Fibroblast of mammary gland (primary cell): ENCODE measurements around the gene C5AR1.
A peak's percentile ranks its signal among the peaks of the same experiment; 100 is the strongest.
"Not testable (repeated sequence)": the region's sequence is repeated elsewhere in the genome, so short reads cannot be mapped to it uniquely, and the experiment has no call there.

ENCODE experiments used
- DNase-seq: peaks from one replicate; pipeline ENCODE4 v3.0.0-alpha.2; 2010; ENCODE audit warnings: low read depth
- H3K4me3 ChIP-seq: 2 replicates; pipeline ENCODE4 v1.5.1; 2011; ENCODE audit warnings: low read depth, mild to moderate bottlenecking, low read length, moderate library complexity; ENCODE audit not compliant: control insufficient read depth
- TF ChIP-seq, protein P1 (sequence below): conservative IDR thresholded peaks from 2 replicates; pipeline ENCODE4 v1.5.1; 2011; ENCODE audit warnings: low read depth, low read length, inconsistent platforms; ENCODE audit not compliant: control insufficient read depth, insufficient read depth

C5AR1 gene

DNA sequence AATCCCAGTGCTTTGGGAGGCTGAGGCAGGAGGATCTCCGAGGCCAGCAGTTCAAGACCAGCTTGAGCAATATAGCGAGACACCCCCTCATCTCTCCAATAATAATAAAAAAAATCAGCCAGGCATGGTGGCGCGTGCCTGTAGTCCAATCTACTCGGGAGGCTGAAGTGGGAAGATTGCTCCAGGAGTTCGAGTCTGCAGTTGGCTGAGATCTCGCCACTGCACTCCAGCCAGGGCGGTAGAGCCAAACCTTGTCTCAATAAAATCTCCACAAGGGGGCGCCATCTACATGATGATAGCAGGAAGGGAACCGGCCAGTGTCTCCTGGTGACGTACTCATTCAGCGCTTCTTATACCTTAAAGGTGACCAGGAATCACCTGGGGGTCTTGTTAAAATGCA lies 13.6 kb upstream of the C5AR1 start:
- no peak overlapping the region for H3K4me3 ChIP-seq
- TF ChIP-seq, protein P1, sequence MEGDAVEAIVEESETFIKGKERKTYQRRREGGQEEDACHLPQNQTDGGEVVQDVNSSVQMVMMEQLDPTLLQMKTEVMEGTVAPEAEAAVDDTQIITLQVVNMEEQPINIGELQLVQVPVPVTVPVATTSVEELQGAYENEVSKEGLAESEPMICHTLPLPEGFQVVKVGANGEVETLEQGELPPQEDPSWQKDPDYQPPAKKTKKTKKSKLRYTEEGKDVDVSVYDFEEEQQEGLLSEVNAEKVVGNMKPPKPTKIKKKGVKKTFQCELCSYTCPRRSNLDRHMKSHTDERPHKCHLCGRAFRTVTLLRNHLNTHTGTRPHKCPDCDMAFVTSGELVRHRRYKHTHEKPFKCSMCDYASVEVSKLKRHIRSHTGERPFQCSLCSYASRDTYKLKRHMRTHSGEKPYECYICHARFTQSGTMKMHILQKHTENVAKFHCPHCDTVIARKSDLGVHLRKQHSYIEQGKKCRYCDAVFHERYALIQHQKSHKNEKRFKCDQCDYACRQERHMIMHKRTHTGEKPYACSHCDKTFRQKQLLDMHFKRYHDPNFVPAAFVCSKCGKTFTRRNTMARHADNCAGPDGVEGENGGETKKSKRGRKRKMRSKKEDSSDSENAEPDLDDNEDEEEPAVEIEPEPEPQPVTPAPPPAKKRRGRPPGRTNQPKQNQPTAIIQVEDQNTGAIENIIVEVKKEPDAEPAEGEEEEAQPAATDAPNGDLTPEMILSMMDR, result peak; percentile 71
- DNase-seq, result peak; percentile 78

GRCh38 chr19:47300867-47301266 lies 8.8 kb upstream of the C5AR1 start:
- not testable (repeated sequence) for DNase-seq, H3K4me3 ChIP-seq

DNA sequence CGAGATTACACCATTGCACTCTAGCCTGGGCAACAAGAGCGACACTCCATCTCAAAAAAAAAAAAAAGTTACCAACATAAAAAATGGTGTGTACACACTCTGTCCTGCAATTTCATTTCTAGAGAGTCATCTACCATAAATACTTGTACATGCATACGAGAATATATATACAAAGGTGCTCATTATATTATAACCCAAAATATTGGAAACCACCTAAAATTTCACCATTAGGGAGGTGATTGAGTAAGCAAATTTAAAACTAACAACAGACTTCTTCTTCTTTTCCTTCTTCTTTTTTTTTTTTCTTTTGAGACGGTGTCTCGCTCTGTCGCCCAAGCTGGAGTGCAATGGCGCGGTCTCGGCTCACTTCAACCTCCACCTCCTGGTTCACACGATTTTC lies 7.4 kb upstream of the C5AR1 start:
- DNase-seq, result no peak
- TF ChIP-seq, protein P1, result no peak
- no peak overlapping the region for H3K4me3 ChIP-seq

DNA sequence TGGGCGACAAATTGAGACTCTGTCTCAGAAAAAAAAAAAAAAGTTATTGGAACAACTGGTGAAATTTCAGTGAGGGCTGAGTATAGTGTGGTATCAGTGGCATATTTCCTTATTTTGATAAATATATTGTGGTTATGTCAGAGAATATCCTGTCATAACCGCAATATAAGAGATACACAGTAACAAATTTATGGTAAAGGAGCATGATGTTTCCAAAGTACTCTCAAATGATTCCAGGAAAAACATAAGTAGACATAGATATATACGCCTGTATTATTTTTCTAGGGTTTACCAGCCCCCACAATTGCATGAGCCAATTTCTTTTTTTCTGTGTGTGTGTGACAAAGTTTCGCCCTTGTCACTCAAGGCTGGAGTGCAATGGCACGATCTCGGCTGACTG lies 5.7 kb upstream of the C5AR1 start:
- TF ChIP-seq, protein P1, result no peak
- no peak overlapping the region for H3K4me3 ChIP-seq
- no peak for DNase-seq

- no peak overlapping the region for H3K4me3 ChIP-seq
- DNase-seq, result peak; percentile 99
- TF ChIP-seq, protein P1, result peak; percentile 98
These were observed 4.3 kb upstream of the C5AR1 start for GRCh38 chr19:47305309-47305751.

GRCh38 chr19:47306303-47306702 lies 3.4 kb upstream of the C5AR1 start:
- no peak overlapping the region for H3K4me3 ChIP-seq
- no peak for DNase-seq
- TF ChIP-seq, protein P1, result no peak

DNA sequence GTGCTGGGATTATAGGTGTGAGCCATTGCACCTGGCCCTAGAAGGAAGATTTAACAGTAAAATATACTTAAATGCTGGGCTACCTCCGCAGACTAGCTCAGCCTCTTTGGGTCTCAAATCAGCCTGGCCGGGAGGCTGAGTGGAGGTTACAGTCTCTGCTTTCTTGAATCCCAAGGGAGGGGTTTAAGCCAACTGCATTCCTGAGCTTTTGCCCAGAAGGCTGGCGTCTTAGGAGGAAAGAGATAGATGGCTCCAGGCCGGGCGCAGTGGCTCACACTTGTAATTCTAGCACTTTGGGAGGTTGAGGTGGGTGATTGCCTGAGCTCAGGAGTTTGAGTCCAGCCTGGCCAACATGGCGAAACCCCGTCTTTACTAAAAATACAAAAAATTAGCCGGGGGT lies 623 bp upstream of the C5AR1 start:
- peak; percentile 36 for DNase-seq
- TF ChIP-seq, protein P1, result no peak
- H3K4me3 ChIP-seq, result no peak overlapping the region
